Calu3 (cell line): ENCODE data around the gene KCNJ8. TPM values are rescaled to one million over a fixed set of nuclear protein-coding genes. Genes with fewer than 3 reads are reported as not detected.

ENCODE experiments used
- BruUV-seq: library from RNA; stranded (reverse); fragments of 400-500 nt; replicated peaks from 2 replicates; lab custom pipeline; 2021; lab: Mats Ljungman, UMichigan
- CTCF ChIA-PET: fragments of 300-600 bp; sonication (Branson Sonifier 250); formaldehyde crosslinking; loops from one replicate; lab custom pipeline; 2022; ENCODE audit warnings: antibody characterized with exemption; lab: Charles Lee
- DNase-seq: peaks from one replicate; pipeline ENCODE4 v3.0.0; 2022
- H3K27ac Mint-ChIP-seq: one replicate; pipeline ENCODE4 v1.8.0; 2022; ENCODE audit warnings: mixed read lengths; ENCODE audit not compliant: unreplicated experiment
- H3K27me3 Mint-ChIP-seq: one replicate; pipeline ENCODE4 v1.8.0; 2022; ENCODE audit warnings: mixed read lengths; ENCODE audit not compliant: unreplicated experiment
- H3K36me3 Mint-ChIP-seq: one replicate; pipeline ENCODE4 v1.8.0; 2022; ENCODE audit warnings: mild to moderate bottlenecking, moderate library complexity, mixed read lengths; ENCODE audit not compliant: insufficient read depth, unreplicated experiment
- H3K4me1 Mint-ChIP-seq: one replicate; pipeline ENCODE4 v1.8.0; 2022; ENCODE audit warnings: mild to moderate bottlenecking, low read depth, mixed read lengths; ENCODE audit not compliant: unreplicated experiment
- H3K4me3 Mint-ChIP-seq: one replicate; pipeline ENCODE4 v1.8.0; 2022; ENCODE audit warnings: mild to moderate bottlenecking, low read depth, moderate library complexity, mixed read lengths; ENCODE audit not compliant: unreplicated experiment
- H3K9me3 Mint-ChIP-seq: one replicate; pipeline ENCODE4 v1.8.0; 2022; ENCODE audit warnings: low read depth, mixed read lengths; ENCODE audit not compliant: unreplicated experiment
- CTCF ChIP-seq: fragments of 200-600 bp; IDR thresholded peaks from one replicate; pipeline ENCODE4 v1.8.0; 2022; ENCODE audit warnings: antibody characterized with exemption; ENCODE audit not compliant: unreplicated experiment
- intact Hi-C: fragments of 100-400 bp; cut with micrococcal nuclease; formaldehyde crosslinking; loops from one replicate; pipeline ENCODE4 v1.10.0; 2022; ENCODE audit not compliant: unreplicated experiment
- total RNA-seq: library from RNA; stranded (reverse); gene quantifications from 2 replicates; pipeline ENCODE4 v1.2.3, GENCODE V29; 2022

Gene KCNJ8
- total RNA-seq, 1 experiment from 2014 or later, result not detected

GRCh38 chr12:21769307-21769706, 5.2 kb downstream of the KCNJ8 start:
- Mint-ChIP-seq H3K36me3 (no peaks in the 10 kb centered on the region), H3K4me3 (no peak overlapping the region), H3K27me3 (no peaks in the 10 kb centered on the region), H3K27ac (no peak overlapping the region), H3K4me1 (peaks cover under 1% of the 10 kb centered on the region), H3K9me3 (no peaks in the 10 kb centered on the region)
- BruUV-seq, result no TSS peak
- no peak for TF ChIP-seq CTCF
- intact Hi-C loops, result no loop called here
- CTCF ChIA-PET, result no interaction called here
- DNase-seq, result no peak

GRCh38 chr12:21766403-21766802, 8.1 kb downstream of the KCNJ8 start:
- Mint-ChIP-seq H3K27me3 (no peaks in the 10 kb centered on the region), H3K36me3 (no peaks in the 10 kb centered on the region), H3K9me3 (no peaks in the 10 kb centered on the region), H3K4me1 (peaks cover 8% of the 10 kb centered on the region), H3K27ac (no peak overlapping the region), H3K4me3 (no peak overlapping the region)
- intact Hi-C loops, result no loop called here
- CTCF ChIA-PET, result interaction anchor here (0.7 kb wide), 1 partner anchor 424 kb away, joined by 3 read pairs; no protein-coding TSS in a partner anchor
- no peak for DNase-seq
- no TSS peak for BruUV-seq
- no peak for TF ChIP-seq CTCF

- Mint-ChIP-seq H3K27ac (no peak overlapping the region), H3K4me1 (peaks cover 8% of the 10 kb centered on the region), H3K9me3 (no peaks in the 10 kb centered on the region), H3K27me3 (no peaks in the 10 kb centered on the region), H3K4me3 (no peak overlapping the region), H3K36me3 (no peaks in the 10 kb centered on the region)
- no peak for TF ChIP-seq CTCF
- no TSS peak for BruUV-seq
- CTCF ChIA-PET, result no interaction called here
- DNase-seq, result no peak
- intact Hi-C loops, result no loop called here
These were observed 9.6 kb downstream of the KCNJ8 start for GRCh38 chr12:21764950-21765349.

GRCh38 chr12:21764065-21764464, 10.4 kb downstream of the KCNJ8 start:
- Mint-ChIP-seq H3K27me3 (no peaks in the 10 kb centered on the region), H3K4me3 (no peak overlapping the region), H3K27ac (no peak overlapping the region), H3K4me1 (peaks cover 8% of the 10 kb centered on the region), H3K36me3 (no peaks in the 10 kb centered on the region), H3K9me3 (no peaks in the 10 kb centered on the region)
- no TSS peak for BruUV-seq
- DNase-seq, result no peak
- TF ChIP-seq CTCF, result no peak
- intact Hi-C loops, result no loop called here
- CTCF ChIA-PET, result interaction anchor here (1.1 kb wide), 1 partner anchor 66 kb away, joined by 5 read pairs; no protein-coding TSS in a partner anchor
